Measurements from ENCODE around the gene TH.

DNA sequence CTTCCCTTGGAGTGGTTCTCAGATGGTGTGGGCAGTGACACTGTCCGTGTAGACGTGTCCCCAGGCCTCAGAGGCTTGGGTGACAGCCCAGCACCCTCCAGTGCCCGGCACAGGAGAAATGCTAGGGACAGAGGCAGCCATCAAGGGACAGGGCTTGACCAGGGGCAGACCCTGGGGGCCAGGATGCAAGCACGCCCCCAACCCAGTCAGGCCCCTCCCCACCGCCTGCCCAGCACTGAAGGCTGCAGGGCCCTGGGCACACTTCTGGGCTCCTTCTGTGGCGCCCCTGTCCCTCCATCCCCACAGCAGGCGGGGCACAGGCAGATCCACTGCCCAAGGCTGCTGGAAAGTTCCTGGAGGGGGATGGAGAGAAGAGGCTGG lies 43.5 kb downstream of the TH start:
- TF ChIP-seq, protein P1, sequence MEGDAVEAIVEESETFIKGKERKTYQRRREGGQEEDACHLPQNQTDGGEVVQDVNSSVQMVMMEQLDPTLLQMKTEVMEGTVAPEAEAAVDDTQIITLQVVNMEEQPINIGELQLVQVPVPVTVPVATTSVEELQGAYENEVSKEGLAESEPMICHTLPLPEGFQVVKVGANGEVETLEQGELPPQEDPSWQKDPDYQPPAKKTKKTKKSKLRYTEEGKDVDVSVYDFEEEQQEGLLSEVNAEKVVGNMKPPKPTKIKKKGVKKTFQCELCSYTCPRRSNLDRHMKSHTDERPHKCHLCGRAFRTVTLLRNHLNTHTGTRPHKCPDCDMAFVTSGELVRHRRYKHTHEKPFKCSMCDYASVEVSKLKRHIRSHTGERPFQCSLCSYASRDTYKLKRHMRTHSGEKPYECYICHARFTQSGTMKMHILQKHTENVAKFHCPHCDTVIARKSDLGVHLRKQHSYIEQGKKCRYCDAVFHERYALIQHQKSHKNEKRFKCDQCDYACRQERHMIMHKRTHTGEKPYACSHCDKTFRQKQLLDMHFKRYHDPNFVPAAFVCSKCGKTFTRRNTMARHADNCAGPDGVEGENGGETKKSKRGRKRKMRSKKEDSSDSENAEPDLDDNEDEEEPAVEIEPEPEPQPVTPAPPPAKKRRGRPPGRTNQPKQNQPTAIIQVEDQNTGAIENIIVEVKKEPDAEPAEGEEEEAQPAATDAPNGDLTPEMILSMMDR (IDR thresholded peaks at IDR 0.05) = no peak
- no peak for TF ChIP-seq EP300 (IDR thresholded peaks at IDR 0.05)
- TF ChIP-seq POLR2A (IDR thresholded peaks at IDR 0.05) = no peak

Measured in upper lobe of left lung (tissue), 4 donors.